Keratinocyte (primary cell): ENCODE data around the gene DMD. TPM values are rescaled to one million over a fixed set of nuclear protein-coding genes. Genes with fewer than 3 reads are reported as not detected.

Source experiments
- DNase-seq: peaks from one replicate; pipeline ENCODE4 v3.0.0-alpha.2; 2011; ENCODE audit warnings: low read depth, missing footprints, low spot score
- FAIRE-seq: peaks from 2 replicates; lab custom pipeline; 2011; peaks lifted over from hg19 to GRCh38; lab: Jason Lieb, UNC
- H2AFZ ChIP-seq: 2 replicates; pipeline ENCODE4 v1.6.0; 2012; ENCODE audit warnings: low read length, control low read depth, inconsistent platforms; ENCODE audit not compliant: control insufficient read depth
- H3K27ac ChIP-seq: 2 replicates; pipeline ENCODE4 v1.5.1; 2011; ENCODE audit warnings: low read length; ENCODE audit not compliant: control insufficient read depth, insufficient read depth
- H3K27me3 ChIP-seq: 3 replicates; pipeline ENCODE4 v1.6.0; 2011; ENCODE audit warnings: low read length; ENCODE audit not compliant: control insufficient read depth, insufficient read depth; ENCODE audit errors: extremely low read depth
- H3K36me3 ChIP-seq, 2 experiments: 2 replicates in 1 of 2; 3 replicates in 1 of 2; pipeline ENCODE4 v1.5.1; 2011; ENCODE audit warnings: low read length in 2 of 2, mild to moderate bottlenecking in 1 of 2; ENCODE audit not compliant: control insufficient read depth in 2 of 2, insufficient read depth in 2 of 2; ENCODE audit errors: extremely low read depth in 1 of 2
- H3K4me1 ChIP-seq: 3 replicates; pipeline ENCODE4 v1.5.1; 2011; ENCODE audit warnings: low read length; ENCODE audit not compliant: control insufficient read depth, insufficient read depth; ENCODE audit errors: extremely low read depth
- H3K4me2 ChIP-seq: 3 replicates; pipeline ENCODE4 v1.6.0; 2011; ENCODE audit warnings: low read depth, low read length; ENCODE audit not compliant: control insufficient read depth, insufficient read depth; ENCODE audit errors: extremely low read depth
- H3K4me3 ChIP-seq, 3 experiments: fragments of 200-600 bp in 1 of 3; sonication (generic) in 1 of 3; 2 replicates in 2 of 3; 3 replicates in 1 of 3; pipeline ENCODE4 v1.5.1; 2011 to 2016; ENCODE audit warnings: low read length in 3 of 3, mild to moderate bottlenecking in 3 of 3, control low read depth in 2 of 3, inconsistent platforms in 1 of 3, low read depth in 1 of 3, mixed read lengths in 1 of 3, mixed run types in 1 of 3, moderate library complexity in 1 of 3; ENCODE audit not compliant: control insufficient read depth in 2 of 3, insufficient read depth in 2 of 3; ENCODE audit errors: extremely low read depth in 1 of 3
- H3K79me2 ChIP-seq: 2 replicates; pipeline ENCODE4 v1.6.0; 2012; ENCODE audit warnings: low read length; ENCODE audit not compliant: control insufficient read depth, insufficient read depth
- H3K9ac ChIP-seq: 3 replicates; pipeline ENCODE4 v1.6.0; 2011; ENCODE audit warnings: low read length; ENCODE audit not compliant: control insufficient read depth, insufficient read depth; ENCODE audit errors: extremely low read depth
- H3K9me1 ChIP-seq: 3 replicates; pipeline ENCODE4 v1.6.0; 2011; ENCODE audit warnings: low read length; ENCODE audit not compliant: control insufficient read depth, insufficient read depth; ENCODE audit errors: extremely low read depth
- H3K9me3 ChIP-seq: 2 replicates; pipeline ENCODE4 v1.5.1; 2012; ENCODE audit warnings: low read depth, low read length; ENCODE audit not compliant: control insufficient read depth
- H4K20me1 ChIP-seq: 3 replicates; pipeline ENCODE4 v1.6.0; 2011; ENCODE audit warnings: low read length; ENCODE audit not compliant: control insufficient read depth, insufficient read depth; ENCODE audit errors: extremely low read depth
- EZH2 ChIP-seq: IDR thresholded peaks from one replicate; pipeline ENCODE4 v1.6.1; 2012; ENCODE audit warnings: inconsistent platforms, mild to moderate bottlenecking, low read length, moderate library complexity
- dilution Hi-C: fragments of 300-500 bp; cut with MboI; formaldehyde crosslinking; loops from one replicate; pipeline ENCODE4 v1.7.0; 2020; ENCODE audit warnings: low sequenced_read_pairs; ENCODE audit not compliant: extremely low pct_ligation_motif_present
- polyA plus RNA-seq, 5 experiments: library from polyadenylated mRNA; depleted of rRNA in 3 of 5; stranded (reverse) in 3 of 5; stranded (forward) in 1 of 5; unstranded in 1 of 5; fragments of >200 nt; gene quantifications; 1 replicate in 1 of 5; 2 replicates in 3 of 5; 3 replicates in 1 of 5; pipeline versions ENCODE4 v1.2.1 to v1.2.3, GENCODE V29; 2011 to 2012; ENCODE audit warnings: missing spikeins in 2 of 5, low read depth in 1 of 5, low replicate concordance in 1 of 5
- TF ChIP-seq, protein P1 (sequence below), 3 experiments: IDR thresholded peaks in 1 of 3; conservative IDR thresholded peaks in 1 of 3; optimal IDR thresholded peaks in 1 of 3; 2 replicates in 2 of 3; 3 replicates in 1 of 3; pipeline versions ENCODE3 to v1.5.1; 2011; ENCODE audit warnings: low read length in 3 of 3, mild to moderate bottlenecking in 3 of 3, moderate library complexity in 2 of 3, control low read depth in 1 of 3, inconsistent platforms in 1 of 3; ENCODE audit not compliant: insufficient read depth in 2 of 3; ENCODE audit errors: extremely low read depth in 1 of 3

The DMD gene
- polyA plus RNA-seq, 1 donor (not counting 4 experiments of a cell fraction or from before 2014, with no cell fraction given): 8.9 TPM

DNA sequence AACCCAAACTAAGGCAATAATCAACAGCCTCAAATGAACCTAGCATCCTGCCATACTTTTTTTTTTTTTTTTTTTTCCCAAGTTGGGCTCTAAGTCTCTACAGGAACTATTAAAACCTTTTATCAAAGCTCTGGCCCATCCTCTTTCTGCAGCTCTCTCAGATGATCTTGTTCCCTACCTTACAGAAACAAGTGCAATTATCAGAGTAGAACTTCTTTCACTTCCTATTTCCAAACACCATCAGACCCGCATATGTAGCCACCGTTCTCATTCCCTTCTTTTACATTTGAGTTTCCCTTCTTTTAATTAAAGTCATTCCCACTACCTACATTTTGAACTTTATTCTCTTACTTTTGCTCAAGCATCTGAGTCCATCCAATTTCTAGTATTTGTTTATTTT, 690.6 kb downstream of the DMD start:
- H3K27ac ChIP-seq: no peak overlapping the region
- no peaks in the 10 kb centered on the region for H3K79me2 ChIP-seq
- H3K4me3 ChIP-seq: no peak overlapping the region
- FAIRE-seq (no peak), DNase-seq (no peak)
- H3K9me3 ChIP-seq: no peaks in the 10 kb centered on the region
- no peaks in the 10 kb centered on the region for H3K4me1 ChIP-seq
- H4K20me1 ChIP-seq: no peaks in the 10 kb centered on the region
- no peak overlapping the region for H3K9ac ChIP-seq
- no peaks in the 10 kb centered on the region for H3K9me1 ChIP-seq
- H3K36me3 ChIP-seq: no peaks in the 10 kb centered on the region
- no peaks in the 10 kb centered on the region for H3K27me3 ChIP-seq
- H3K4me2 ChIP-seq: no peak overlapping the region
- no peak overlapping the region for H2AFZ ChIP-seq
- TF ChIP-seq, protein P1, sequence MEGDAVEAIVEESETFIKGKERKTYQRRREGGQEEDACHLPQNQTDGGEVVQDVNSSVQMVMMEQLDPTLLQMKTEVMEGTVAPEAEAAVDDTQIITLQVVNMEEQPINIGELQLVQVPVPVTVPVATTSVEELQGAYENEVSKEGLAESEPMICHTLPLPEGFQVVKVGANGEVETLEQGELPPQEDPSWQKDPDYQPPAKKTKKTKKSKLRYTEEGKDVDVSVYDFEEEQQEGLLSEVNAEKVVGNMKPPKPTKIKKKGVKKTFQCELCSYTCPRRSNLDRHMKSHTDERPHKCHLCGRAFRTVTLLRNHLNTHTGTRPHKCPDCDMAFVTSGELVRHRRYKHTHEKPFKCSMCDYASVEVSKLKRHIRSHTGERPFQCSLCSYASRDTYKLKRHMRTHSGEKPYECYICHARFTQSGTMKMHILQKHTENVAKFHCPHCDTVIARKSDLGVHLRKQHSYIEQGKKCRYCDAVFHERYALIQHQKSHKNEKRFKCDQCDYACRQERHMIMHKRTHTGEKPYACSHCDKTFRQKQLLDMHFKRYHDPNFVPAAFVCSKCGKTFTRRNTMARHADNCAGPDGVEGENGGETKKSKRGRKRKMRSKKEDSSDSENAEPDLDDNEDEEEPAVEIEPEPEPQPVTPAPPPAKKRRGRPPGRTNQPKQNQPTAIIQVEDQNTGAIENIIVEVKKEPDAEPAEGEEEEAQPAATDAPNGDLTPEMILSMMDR (optimal IDR thresholded peaks at IDR 0.05 in 1 of 3, IDR thresholded peaks at IDR 0.05 in 1 of 3, conservative IDR thresholded peaks at IDR 0.05 in 1 of 3; ENCODE audit: extremely low read depth in 1 of 3, insufficient read depth in 2 of 3, low read length in 3 of 3): no peak
- TF ChIP-seq EZH2: no peak
- dilution Hi-C loops: no loop called here

GRCh38 chrX:32514986-32515385, 696.4 kb downstream of the DMD start:
- FAIRE-seq: no peak
- no peak for TF ChIP-seq EZH2
- TF ChIP-seq, protein P1 (optimal IDR thresholded peaks at IDR 0.05 in 1 of 3, IDR thresholded peaks at IDR 0.05 in 1 of 3, conservative IDR thresholded peaks at IDR 0.05 in 1 of 3; ENCODE audit: extremely low read depth in 1 of 3, insufficient read depth in 2 of 3, low read length in 3 of 3): no peak
- no peak overlapping the region for H3K4me2 ChIP-seq

More at GRCh38 chrX:32514986-32515385, 696.4 kb downstream of the DMD start:
- H2AFZ ChIP-seq: no peak overlapping the region
- no peaks in the 10 kb centered on the region for H3K9me3 ChIP-seq
- dilution Hi-C loops: no loop called here
- no peak overlapping the region for H3K27ac ChIP-seq
- no peaks in the 10 kb centered on the region for H3K27me3 ChIP-seq
- H3K36me3 ChIP-seq: no peaks in the 10 kb centered on the region
- no peaks in the 10 kb centered on the region for H4K20me1 ChIP-seq
- no peak for DNase-seq
- H3K9ac ChIP-seq: no peak overlapping the region
- H3K4me1 ChIP-seq: no peaks in the 10 kb centered on the region
- H3K79me2 ChIP-seq: no peaks in the 10 kb centered on the region
- no peak overlapping the region for H3K4me3 ChIP-seq
- H3K9me1 ChIP-seq: no peaks in the 10 kb centered on the region
